ENCODE results near the gene SENP7.
A peak's percentile ranks its signal among the peaks of the same experiment; 100 is the strongest.

The SENP7 gene

DNA sequence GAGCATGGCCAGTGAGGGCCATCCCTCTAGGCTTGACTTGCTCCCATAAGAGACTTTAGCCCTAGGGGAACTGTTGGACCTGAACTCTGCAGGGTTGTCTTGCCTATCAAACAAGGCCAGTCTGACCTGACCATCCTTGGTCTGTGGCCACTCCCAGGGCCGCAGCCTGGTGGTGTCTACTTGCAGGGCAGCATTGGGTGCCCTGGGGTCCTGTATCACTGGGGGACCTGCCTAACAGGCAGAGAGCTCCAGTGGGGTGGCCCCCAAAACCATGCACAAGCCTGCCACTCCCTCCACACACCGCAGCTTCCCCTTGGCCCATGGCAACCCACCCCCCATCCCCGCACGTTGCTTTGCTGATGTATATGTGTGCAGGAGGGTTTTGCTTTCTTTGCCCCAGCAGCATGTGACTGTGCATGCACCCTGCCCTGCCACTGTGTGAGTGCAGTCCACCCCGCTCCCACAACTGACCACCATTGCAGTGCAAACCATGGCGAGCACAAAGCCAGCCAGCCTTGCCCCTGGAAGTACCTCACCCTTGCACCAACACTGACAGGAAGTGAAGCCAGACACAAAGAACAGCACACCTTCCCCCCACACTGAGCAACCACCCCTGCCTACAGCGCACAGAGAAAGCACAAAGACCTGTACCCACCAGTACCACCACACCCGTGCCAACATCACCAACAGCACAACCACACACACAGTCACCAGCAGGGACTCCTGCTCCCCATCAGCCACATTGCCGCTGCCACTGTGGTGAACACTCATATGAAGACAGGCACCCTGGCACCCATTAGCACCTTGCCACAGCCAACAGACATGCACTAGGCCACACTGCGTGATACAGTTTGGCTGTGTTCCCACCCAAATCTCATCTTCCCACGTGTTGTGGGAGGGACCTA is 88.8 kb downstream of the SENP7 start:
- DNase-seq: peak in 1 of 5 experiments; percentile 21

DNA sequence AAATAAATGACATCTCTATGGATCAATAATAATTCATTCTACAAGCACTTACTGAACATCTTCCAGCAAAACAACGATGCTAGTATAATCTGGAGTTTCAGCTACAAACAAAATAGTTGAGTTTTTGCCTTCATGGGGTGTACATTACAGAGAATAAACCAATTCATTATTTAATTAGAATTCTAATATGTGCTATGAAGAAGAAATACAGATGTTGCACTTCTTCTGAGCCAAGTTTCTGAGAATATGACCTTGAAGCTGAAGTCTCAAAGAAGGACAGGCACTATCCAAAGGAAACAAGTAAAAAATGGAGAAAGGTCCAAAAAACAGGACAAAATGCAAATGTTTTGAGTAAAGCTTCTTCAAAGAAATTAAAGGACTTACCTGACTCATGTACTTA is 94.2 kb downstream of the SENP7 start:
- DNase-seq: no peak

DNA sequence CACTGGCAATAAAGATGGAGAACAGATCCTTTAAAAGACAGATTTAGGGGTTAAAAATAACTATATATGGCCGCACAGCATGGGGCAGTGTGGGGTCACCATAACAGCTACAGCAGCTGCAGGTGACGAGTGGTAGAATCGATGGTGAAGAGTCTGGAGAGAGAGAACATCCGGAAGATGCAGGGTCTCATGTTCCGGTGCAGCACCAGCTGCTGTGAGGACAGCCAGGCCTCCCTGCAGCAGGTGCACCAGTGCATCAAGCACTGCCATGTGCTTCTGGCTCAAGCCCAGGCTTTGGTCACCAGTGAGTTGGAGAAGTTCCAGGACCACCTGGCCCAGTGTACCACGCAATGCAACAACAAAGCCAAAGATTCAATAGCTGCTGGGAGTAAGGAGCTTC is 98.9 kb downstream of the SENP7 start:
- DNase-seq: no peak

DNA sequence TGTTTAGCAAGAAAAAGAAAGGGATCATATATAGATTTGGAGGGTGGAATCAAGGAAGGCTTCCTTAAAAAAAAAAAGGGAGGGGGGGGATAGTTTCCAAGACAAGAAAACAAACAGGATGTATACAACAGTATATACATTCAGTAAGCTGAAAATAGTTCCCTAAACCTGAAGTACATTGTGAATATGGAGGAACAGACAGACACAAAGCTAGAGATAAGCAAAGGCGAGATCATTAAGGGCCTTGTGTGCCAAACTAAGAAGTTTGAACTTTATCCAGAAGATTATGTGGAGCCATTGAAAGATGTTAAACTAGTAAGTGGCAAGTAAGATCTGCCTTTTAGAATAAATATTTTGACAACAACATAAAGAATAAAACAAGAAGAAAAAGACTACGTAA is 99.4 kb downstream of the SENP7 start:
- DNase-seq: no peak

DNA sequence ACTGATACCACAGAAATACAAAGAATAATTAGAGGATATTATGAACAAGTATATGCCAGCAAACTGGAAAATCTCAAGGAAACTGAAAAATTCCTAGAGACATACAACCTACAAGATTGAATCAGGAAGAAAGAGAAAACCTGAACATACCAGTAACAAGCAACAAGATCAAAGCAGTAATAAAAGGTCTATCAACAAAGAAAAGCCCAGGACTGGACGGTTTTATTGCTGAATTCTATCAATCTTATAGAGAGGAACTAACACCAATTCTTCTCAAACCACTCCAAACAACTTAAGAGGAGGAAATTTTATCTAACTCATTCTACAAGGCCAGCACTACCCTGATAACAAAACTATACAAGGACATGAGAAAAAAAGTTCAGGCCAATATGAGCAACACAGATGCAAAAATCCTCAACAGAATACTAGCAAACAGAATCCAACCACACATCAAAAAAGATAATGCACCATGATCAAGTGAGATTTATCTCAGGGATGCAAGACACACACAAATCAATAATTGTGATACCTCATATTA is 121.5 kb downstream of the SENP7 start:
- DNase-seq: no peak

DNA sequence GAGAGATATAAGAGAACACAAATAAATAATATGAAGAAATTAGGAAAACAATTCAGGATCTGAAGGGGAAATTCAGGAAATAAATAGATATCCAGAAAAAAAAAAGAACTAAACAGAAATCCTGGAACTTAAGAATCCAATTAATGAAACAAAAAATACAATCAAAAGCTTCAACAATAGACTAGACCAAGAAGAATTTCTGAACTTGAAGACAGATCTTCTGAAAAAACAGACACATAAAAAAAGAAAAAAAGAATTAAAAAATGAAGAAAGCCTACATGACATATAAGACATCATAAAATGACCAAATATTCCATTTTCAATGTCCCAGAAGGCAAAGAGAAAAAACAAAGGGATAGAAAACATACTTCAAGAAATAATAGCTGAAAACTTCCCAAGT is 124.3 kb downstream of the SENP7 start:
- no peak for DNase-seq

DNA sequence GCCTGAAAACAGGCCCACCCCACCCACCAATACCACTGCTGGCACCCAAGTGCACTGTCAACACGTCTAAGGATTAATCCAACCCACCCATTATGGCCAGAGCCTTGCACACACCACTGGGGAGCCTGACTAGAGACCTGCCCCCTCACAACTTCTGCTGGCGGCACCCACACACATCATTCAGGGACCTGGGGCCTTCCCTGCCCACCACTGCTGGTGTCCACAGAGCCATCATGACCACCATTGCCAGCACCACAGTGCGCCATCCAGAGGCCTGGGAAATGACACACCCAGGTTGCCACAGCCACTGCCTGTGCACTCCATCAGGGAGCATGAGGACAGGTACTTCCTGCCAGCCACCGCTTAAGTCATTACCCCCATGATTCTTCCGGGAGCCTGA is 125.7 kb downstream of the SENP7 start:
- no peak for DNase-seq

DNA sequence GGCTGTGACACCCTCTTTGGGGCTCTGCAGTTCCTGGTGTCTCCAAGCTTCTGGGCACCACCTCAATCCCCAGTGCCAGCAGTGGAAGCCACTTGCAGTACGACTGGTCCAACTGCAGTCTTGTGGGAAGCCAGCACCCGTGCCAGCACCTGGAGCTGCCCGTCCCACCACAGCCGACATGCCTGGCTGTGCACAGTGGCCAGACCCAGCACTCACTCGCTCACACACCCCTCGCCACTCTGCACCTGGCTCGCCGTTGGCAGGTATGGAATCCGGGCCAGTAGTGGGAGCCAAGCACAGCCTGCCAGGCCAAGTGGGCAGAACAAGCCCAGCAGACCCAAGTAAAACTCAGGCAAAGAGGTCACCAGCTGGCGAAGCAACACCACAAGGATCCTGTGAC is 128.6 kb downstream of the SENP7 start:
- DNase-seq: no peak

DNA sequence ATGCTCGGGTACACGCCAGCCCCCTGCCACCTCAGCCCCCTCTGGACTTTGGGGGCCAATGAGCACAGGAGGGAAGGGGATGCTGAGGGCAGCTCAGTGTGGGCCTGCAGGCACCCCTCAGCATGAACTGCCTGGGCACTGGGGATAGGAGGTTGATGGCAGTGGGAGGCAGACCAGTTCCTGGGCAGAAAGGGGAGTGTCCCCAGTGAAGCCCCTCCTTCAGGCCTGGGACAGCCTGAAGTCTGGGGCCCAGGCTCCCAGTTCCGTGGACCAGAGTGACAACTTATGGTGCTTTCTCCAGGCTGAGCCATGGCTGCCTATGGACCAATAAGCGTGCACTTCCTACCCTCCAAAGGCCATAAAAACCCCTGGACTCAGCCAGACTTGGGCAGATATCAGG is 129.4 kb downstream of the SENP7 start:
- DNase-seq: no peak

DNA sequence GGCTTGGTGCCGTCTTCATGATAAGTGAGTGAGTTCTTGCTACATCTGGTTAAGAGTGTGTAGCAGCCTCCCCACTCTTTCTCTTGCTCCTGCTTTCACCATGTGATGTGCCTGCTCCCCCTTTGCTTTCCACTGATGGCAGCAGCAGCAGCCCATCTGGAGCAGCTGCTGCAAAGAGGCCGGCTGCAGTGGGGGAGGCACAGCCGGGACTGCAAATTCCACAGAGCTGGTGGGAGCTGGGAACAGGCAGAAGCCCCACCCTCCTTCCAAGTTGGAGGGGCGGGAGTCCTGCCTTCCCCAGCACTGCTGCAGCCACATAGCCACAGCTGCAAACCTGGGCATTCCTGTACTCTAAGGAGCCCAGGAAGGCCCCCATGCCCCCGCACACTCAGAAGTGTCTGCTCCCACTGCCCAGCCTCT is 129.8 kb downstream of the SENP7 start:
- DNase-seq: no peak

DNA sequence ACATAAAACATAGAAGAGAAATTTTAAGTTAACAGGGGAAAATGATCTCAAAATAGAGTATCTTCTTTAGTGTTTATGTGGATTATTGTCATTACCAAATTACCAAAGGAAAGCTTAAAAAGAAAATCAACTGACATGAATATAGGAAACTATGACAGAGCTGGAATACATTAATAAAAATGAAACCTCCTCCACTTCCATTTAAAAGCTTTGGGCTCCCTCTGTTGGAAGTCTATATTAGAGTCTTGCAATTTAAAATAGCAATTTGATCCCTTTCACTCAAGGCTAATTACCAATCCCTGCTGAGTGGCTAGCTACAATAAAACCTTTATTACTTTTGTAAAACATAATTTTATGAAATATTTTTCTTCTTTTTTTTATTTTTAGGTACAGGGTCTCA is 131.2 kb downstream of the SENP7 start:
- peak in 1 of 5 experiments; percentile 19 for DNase-seq

DNA sequence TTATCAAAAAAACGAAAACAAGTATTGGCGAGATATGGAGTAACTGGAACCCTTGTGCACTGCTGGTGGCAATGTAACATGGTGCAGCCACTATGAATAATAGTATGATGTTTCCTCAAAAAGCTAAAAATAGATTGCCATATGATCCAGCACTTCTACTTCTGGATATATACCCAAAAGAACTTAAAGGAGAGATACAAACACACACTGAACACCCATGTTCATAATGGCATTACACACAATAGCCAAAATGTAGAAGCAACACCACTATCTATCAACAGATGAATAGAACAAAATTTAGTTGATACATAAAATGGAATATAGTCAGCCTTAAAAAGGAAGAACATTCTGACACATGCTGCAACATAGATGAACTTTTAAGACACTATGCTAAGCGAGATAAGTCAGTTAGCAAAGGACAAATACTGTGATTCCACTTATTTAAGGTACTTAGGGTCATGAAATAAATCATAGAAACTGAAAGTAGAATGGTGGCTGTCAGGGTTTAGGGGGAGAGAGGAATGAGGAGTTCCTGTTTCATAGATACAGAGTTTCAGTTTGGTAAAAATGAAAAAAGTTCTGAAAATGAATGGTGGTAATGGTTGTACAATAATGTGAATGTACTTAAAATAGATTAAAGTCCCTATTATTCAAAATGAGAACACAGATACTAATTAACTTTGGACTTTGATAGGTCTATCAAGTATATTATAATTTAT is 133.2 kb downstream of the SENP7 start:
- DNase-seq: peak in 1 of 5 experiments; percentile 66

DNA sequence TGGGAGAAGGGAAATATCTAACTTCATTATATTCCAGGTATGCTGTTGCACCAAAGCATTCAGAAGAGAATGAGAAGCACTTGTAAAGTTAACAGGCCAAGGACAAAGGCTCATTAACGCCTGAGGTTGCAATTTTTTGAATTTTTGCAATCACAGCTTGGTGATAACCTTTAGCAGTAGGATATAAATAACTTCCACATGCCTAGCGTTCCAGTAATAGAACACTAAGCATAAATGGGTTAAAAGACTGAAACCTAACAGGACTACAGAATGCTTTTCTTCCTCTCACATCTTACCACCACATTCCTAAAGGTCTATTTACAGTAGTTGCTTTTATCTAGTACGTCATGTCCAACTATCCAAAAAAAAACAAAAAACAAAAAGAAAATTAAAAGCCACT is 135.2 kb downstream of the SENP7 start:
- no peak for DNase-seq

DNA sequence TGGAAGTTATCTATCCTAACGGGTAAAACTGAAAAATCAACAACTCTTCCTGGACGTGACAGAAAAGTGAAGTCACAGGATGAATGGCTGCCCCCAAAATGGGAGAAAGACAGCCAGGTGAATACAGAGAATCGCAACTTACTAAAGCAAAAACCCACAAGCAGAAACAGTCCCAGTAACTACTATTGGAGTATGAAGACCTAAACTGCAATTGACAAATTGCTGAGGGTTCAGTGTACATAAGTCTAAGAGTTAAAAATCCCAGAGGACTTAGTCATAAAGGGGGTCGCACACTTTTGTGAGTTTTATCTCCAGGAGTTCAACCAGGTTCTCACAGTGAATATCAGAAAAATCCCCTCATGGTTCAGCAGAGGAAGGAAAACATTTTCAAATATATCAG is 135.8 kb downstream of the SENP7 start:
- DNase-seq: no peak

DNA sequence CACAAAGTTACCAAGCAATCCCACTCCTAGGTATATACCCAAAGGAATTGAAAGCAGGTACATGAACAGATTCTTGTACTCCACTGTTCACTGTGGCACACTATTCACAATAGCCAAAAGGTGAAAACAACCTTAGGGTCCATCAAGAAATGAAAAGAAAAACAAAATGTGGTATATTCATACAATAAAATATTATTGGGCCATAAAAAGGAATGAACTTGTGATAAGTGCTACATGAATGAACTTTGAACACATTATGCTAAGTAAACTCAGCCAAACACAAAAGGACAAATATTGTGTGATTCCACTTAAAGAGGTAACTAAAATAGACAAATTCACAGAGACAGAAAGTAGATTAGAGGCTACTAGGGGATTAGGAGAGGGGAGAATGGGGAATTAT is 137.4 kb downstream of the SENP7 start:
- no peak for DNase-seq

DNA sequence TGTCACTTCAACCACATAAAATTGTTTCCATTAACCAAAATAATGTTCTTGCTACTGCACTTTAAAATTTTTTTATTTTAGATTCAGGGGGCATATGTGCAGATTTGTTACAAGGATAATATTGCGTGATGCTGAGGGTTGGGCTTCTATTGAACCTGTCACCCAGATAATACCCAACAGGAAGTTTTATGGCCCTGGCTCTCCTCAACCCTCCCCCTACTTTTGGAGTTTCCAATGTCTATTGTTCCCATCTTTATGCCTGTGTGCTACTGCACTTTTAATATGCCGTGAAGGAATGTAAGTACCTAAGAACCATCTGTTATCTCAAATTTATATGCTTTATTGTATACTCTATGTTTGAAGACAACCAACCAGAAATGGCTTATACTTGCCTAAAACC is 150.6 kb downstream of the SENP7 start:
- no peak for DNase-seq

DNA sequence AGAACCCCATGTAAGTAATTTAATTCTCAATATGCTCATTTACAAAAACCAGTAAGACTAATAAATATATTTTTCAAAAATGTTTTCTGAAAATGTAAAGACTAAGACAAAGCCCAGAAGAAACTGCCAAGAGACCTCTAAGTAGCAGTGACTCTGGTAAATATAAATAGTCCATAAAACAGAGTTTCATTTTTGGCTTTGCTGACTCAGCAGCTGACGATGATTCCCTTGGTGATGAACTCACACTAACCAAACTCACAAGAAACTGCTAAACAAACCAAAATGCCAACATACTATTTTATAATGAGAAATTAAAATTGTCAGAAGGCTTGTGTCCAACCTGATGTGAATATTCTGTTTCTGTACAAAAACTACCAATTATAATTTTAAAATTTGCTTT is 161.2 kb downstream of the SENP7 start:
- no peak for DNase-seq

DNA sequence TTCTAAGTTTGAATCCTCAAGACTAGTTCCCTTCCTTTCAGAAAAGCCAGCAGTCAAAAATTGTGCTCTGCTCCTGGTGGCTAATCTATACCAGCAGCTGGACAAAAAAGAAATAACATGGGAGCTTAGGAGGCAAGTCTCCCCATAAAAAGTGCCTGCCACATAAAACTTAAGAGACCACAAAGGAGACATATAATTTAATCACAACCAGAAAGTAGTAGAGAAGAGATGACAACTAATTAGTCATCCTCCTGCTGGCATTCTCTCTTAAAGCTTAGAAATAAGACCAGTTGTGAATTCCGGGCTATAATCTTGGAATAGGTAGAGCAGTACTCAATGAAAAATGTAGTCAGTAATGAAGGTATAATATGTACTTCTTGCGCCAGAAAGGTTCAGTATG is 172.4 kb downstream of the SENP7 start:
- no peak for DNase-seq

DNA sequence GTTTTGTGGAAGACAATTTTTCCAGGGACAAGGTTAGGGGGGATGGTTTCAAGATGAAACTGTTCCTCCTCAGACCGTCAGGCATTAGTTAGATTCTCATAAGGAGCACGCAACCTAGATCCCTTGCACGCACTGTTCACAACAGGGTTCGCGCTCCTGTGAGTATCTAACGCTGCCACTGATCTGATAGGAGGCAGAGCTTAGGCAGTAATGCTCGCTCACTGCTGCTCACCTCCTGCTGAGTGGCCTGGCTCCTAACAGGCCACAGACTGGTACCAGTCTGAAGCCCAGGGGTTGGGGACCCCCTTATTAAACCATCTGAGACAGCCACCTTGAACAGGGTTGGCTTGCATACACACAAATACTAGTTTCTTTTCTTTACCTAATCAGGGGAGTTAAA is 179.1 kb downstream of the SENP7 start:
- no peak for DNase-seq

DNA sequence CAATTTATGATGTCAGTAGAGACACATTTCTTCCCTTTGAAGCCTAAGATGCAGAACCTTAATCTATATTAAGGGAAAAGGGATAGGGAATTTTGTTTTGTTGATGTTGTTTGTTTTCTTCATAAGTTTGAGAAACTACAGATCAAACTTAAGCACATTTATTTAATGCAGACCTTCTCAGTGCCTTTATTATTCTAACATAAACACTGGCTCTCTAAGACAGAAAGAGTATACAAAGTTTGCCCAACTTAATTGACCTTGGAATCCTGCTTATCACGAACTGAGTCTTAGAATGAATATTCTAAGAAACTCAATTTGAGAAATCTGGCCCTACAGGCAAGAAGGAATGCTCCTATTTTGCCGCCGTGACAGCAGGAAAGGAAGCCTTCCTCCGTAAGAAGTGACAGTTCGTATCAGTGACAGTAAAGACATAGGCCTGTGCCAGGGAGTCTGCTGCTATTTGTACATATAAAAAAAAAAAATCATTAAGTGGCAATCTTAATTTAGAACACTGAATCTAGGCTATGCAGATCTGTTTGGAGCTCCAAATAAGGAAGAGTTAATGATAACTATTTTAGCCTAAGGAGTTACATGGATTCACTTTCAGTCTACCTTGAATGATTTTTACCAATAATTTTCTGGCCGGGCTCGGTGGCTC is 183.9 kb downstream of the SENP7 start:
- DNase-seq: no peak

DNA sequence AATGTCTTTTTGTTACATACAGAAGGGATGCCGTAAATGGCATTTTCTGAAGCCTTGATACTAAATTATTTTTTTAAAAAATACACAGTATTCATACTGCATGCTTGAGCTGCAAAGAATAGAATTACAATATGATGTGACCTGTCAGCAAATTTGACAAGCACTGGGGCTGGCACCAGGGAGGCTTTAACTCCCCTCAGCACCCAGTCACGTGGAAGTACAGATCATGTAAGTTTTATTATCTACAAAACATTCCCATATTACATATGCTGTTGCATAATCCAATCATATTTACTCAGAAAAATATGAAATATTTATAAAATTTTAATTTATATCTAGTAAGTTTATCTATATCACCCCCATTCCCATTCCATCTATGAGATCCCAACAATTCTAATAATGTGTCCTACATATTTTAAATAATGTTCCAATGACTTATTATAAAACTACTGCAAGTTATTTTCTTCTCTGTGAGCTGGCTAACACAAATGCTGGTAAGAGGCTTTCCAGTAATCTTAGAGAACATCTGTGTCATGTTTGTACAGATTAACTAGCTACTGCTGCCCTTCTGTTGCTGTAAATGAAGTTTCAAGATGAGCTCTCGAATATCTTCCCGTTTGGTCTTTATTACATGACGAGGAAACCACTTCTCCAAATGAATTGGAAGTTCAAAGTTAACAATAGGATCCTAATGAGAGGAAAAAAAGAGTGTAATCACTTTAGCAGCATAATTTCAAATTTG is 187.4 kb downstream of the SENP7 start:
- DNase-seq: no peak

DNA sequence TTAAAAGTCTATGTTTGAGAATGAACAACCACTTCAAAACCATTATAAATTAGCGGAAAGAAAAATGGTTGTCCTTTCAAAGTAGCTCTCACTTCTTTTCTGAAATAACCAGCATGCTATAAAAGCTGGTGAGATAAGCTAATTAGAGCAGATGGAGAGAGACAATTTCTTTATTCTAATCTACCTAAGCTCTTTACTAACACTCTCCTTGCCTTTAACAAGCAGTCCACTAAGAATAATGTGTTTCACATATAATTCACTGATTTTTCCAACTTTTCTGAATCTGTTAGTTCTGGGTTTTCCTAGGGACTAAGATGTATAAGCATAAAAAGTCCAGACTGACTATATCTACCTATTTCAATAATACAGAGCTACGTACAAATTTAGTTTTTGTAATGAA is 192.5 kb downstream of the SENP7 start, which contains the start of gene IMPG2:
Gene IMPG2 (minus strand): TSS at position 101 of the 400 bp plus-strand sequence. CDS start 203 bp downstream, outside the sequence.
- no peak for DNase-seq

DNA sequence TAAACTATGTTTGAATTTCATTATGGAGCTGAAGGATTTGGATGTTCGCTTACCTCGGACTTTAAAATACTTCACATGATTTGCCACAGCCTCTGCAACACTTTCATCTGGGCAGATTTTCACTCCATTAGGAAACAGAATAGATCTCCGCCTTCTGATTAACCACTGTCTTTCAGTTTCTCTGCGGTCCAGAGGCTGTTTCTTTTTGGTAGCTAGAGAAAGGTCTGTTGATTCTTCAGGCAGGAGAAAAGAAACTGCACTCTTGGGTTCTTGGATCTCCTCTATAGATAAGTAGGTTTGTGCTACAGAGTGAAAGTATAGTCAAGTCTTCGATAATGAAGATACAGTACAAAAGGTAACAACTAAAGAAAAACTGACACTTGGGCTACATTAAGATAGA is 193.5 kb downstream of the SENP7 start:
- DNase-seq: no peak

All from T-helper 2 cell (primary cell).